Transverse colon (tissue), 4 donors: ENCODE results near the gene C1QTNF5. TPM values are rescaled to one million over a fixed set of nuclear protein-coding genes. Genes with fewer than 3 reads are reported as not detected.
"Not testable (repeated sequence)": the region's sequence is repeated elsewhere in the genome, so short reads cannot be mapped to it uniquely, and the experiment has no call there.

ENCODE experiments used
- DNase-seq: peaks from one replicate; pipeline ENCODE4 v3.0.0-alpha.2; 2019
- H3K27ac ChIP-seq, 4 donors: fragments of 200-600 bp; sonication (generic); 2 replicates each; pipeline ENCODE4 v1.5.1; 2016 to 2018; ENCODE audit warnings: inconsistent platforms in 4 of 4
- H3K27me3 ChIP-seq: fragments of 200-600 bp; sonication (generic); 2 replicates; pipeline ENCODE4 v1.5.1; 2017; ENCODE audit warnings: inconsistent platforms
- H3K36me3 ChIP-seq, 4 donors: fragments of 200-600 bp; sonication (generic); 2 replicates each; pipeline ENCODE4 v1.5.1; 2017 to 2019; ENCODE audit warnings: inconsistent platforms in 4 of 4
- H3K4me1 ChIP-seq, 4 donors: fragments of 200-600 bp; sonication (generic); 2 replicates each; pipeline ENCODE4 v1.5.1; 2017 to 2020; ENCODE audit warnings: inconsistent platforms in 4 of 4
- H3K4me3 ChIP-seq, 4 donors: fragments of 200-600 bp; sonication (generic); 1 replicate in 1 of 4; 2 replicates in 3 of 4; pipeline versions ENCODE4 v1.5.1 to v1.6.1; 2017 to 2019; ENCODE audit warnings: inconsistent platforms in 4 of 4
- H3K9me3 ChIP-seq, 2 donors: fragments of 200-600 bp; sonication (generic); 2 replicates each; pipeline ENCODE4 v1.5.1; 2017 to 2019; ENCODE audit warnings: inconsistent platforms in 2 of 2
- EP300 ChIP-seq: sonication (generic); formaldehyde crosslinking; IDR thresholded peaks from one replicate; pipeline ENCODE4 v1.6.1; 2017; ENCODE audit warnings: antibody characterized with exemption, low read depth
- POLR2A ChIP-seq: fragments of 450-650 bp; IDR thresholded peaks from one replicate; pipeline ENCODE4 v1.6.1; 2016; ENCODE audit warnings: antibody characterized with exemption, mild to moderate bottlenecking, moderate library complexity
- POLR2AphosphoS5 ChIP-seq, 3 donors: sonication (generic); formaldehyde crosslinking; IDR thresholded peaks; one replicate each; pipeline ENCODE4 v1.6.1; 2016; ENCODE audit warnings: antibody characterized with exemption in 3 of 3
- WGBS, 2 donors: methylation state at CpG; one replicate each; pipeline ENCODE4 v1.1.5; 2018; ENCODE audit warnings: low coverage in 1 of 2; 5-methylcytosine and 5-hydroxymethylcytosine counted together
- in situ Hi-C, 4 donors: fragments of 200-750 bp; cut with MboI; loops; one replicate each; pipeline versions ENCODE4 v1.15.0 to v1.15.1; 2017; ENCODE audit warnings: low sequenced_read_pairs in 3 of 4, low pct_ligation_motif_present in 1 of 4, low pct_unique_long_range_greater_than_20kb in 1 of 4
- intact Hi-C: fragments of 100-400 bp; cut with DNase I; formaldehyde crosslinking; loops from one replicate; pipeline ENCODE4 v1.15.1; 2023; ENCODE audit warnings: low total_unique reads
- total RNA-seq, 4 donors: library from RNA; depleted of rRNA; stranded (reverse); fragments of >200 nt; gene quantifications; one replicate each; pipeline ENCODE4 v1.1.0, GENCODE V29; 2016
- TF ChIP-seq, protein P1 (sequence below), 5 experiments: fragments of 200-600 bp in 3 of 5; fragments of 450-650 bp in 2 of 5; sonication (generic) in 3 of 5; IDR thresholded peaks; 1 replicate in 2 of 5; 2 replicates in 3 of 5; pipeline ENCODE4 v1.5.1; 2016 to 2017; ENCODE audit warnings: antibody characterized with exemption in 5 of 5, inconsistent platforms in 3 of 5, mild to moderate bottlenecking in 2 of 5, moderate library complexity in 1 of 5

Gene C1QTNF5, protein sequence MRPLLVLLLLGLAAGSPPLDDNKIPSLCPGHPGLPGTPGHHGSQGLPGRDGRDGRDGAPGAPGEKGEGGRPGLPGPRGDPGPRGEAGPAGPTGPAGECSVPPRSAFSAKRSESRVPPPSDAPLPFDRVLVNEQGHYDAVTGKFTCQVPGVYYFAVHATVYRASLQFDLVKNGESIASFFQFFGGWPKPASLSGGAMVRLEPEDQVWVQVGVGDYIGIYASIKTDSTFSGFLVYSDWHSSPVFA
- total RNA-seq: 10 to 100 TPM in 2 of 4 donors, 1 to 10 TPM in 2; 7.6 to 20.5 (median 11.4) TPM

DNA sequence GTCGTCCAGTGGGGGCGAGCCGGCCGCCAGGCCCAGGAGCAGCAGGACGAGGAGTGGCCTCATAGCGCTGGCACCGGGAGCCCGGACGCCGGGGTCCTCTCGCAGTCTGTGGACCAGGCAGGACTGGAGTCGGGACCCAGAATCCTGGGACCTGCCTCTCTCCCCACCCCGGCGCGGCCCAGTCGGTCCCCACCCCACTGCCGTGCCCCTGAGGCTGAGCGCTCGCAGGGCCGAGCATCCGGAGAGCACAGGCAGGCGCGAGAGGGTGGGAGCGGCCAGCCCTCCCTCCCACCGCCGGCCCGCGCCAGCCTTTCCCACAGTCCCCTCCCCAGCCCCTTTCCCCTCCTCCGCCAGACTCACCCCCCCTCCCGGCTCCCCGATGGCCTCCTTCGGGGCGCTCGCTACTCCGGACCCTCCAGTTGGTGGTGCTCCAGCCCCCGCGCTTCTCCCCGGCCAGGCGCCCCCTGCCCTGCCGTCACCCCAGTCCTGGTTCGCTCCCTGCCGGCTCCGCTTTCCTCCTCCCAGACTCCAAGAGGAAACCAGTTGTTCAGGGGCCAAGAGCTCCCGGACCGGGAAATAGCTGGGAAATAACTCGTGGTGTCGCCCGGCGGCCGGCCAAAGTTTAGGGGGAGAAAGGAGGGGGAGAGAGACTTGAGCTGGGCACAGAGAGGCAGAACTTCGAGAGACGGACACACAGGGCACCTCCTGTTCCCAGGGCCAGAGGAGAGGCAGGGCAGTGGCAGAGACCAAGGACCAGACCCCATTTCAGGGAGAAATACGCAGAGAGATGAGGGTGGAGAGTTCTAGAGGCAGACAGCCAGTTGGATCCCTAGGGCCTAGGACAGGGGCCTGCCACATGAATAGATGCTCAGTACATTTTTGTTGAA lies at the start of gene C1QTNF5:
Gene C1QTNF5 (minus strand): TSS at position 549 of the 887 bp plus-strand sequence. CDS start 486 bp downstream, at position 63.
- TF ChIP-seq POLR2AphosphoS5 (IDR thresholded peaks at IDR 0.05) (peak in 1 of 3 donors; percentile 24), EP300 (no peak)
- TF ChIP-seq, protein P1, sequence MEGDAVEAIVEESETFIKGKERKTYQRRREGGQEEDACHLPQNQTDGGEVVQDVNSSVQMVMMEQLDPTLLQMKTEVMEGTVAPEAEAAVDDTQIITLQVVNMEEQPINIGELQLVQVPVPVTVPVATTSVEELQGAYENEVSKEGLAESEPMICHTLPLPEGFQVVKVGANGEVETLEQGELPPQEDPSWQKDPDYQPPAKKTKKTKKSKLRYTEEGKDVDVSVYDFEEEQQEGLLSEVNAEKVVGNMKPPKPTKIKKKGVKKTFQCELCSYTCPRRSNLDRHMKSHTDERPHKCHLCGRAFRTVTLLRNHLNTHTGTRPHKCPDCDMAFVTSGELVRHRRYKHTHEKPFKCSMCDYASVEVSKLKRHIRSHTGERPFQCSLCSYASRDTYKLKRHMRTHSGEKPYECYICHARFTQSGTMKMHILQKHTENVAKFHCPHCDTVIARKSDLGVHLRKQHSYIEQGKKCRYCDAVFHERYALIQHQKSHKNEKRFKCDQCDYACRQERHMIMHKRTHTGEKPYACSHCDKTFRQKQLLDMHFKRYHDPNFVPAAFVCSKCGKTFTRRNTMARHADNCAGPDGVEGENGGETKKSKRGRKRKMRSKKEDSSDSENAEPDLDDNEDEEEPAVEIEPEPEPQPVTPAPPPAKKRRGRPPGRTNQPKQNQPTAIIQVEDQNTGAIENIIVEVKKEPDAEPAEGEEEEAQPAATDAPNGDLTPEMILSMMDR (IDR thresholded peaks at IDR 0.05): no peak

DNA sequence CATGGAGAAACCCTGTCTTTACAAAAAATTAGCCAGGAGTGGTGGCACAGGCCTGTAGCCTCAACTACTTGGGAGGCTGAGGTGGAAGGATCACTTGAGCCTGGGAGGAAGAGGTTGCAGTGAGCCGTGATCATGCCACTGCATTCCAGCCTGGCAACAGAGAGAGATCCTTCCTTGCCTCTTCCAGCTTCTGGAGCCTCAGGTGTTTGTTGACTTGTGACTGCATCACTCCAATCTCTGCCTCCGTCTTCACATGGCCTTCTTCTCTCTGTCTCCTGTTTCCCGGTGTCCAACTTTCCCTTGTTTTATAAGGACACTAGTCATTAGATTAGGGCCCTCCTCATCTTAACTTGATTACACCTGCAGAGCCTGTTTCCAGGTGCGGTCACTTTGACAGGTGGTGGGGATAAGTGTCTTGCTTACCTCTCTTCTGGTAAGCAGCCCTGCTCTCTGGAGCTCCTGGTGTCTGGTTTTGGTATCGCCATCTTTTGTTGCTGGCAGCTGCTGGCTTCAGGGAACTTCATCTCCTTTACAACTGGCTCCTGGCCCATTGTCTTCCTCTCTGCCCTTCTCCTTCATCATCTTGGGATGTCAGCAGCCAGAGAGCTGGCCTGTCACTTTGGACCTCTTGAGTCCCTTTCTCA lies 49.0 kb upstream of the C1QTNF5 start:
- no peaks in the 10 kb centered on the region for H3K27me3 ChIP-seq
- in situ Hi-C loops (no loop called here), intact Hi-C loops (no loop called here)
- 72 to 80% methylated on average over 3 to 5 of the region's 5 CpGs for WGBS, 2 donors
- H3K9me3 ChIP-seq: no peaks in the 10 kb centered on the region
- no peak overlapping the region for H3K27ac ChIP-seq
- TF ChIP-seq, protein P1 (IDR thresholded peaks at IDR 0.05): peak; percentile 16 to 35 (median 19)
- no peak for TF ChIP-seq POLR2A
- no peaks in the 10 kb centered on the region for H3K4me1 ChIP-seq
- no peak overlapping the region for H3K4me3 ChIP-seq
- no peak for DNase-seq
- no peaks in the 10 kb centered on the region for H3K36me3 ChIP-seq

More for the DNA sequence above, at the start of gene C1QTNF5:
- Histone ChIP-seq H3K4me3 (peak within 1 kb of the TSS; percentile 27 to 49 (median 42)), H3K9me3 (no peaks in the 10 kb centered on the region), H3K27me3 (peaks cover 41% of the 10 kb centered on the region), H3K36me3 (no peaks in the 10 kb centered on the region), H3K4me1 (peaks cover 17 to 53% (median 40%) of the 10 kb centered on the region in 4 donors), H3K27ac (peak within 1 kb of the TSS; percentile 80 to 84 (median 82))
- WGBS, 2 donors: 10% methylated on average over 45 of the region's 53 CpGs; no CpG with 5 or more reads in 1 of the 2 donors
- in situ Hi-C loops: no loop called here
- intact Hi-C loops: no loop called here
- peak; percentile 70 for DNase-seq

DNA sequence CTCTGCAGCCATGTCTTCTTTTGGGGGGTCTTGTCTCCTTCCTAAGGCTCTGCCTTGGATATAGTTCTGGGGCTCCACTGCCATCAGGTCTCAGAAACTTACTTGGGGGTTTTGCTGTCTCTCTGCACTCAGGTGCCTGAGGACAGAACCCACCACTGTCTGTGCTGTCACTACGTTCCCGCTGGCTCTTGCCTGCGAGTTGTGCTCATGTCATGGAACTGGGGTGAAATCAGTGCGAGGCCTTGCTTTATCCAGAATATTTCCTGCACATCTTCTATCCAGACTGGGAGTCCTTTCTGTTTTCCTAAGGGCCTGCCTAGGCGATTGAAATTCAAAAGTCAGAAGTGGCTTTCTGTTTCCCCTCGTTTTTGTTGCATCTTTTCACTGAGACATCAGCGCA lies 47.4 kb upstream of the C1QTNF5 start:
- TF ChIP-seq EP300 (no peak), POLR2A (no peak), POLR2AphosphoS5 (IDR thresholded peaks at IDR 0.05) (no peak)
- TF ChIP-seq, protein P1 (IDR thresholded peaks at IDR 0.05): no peak
- in situ Hi-C loops: no loop called here
- DNase-seq: no peak
- WGBS, 2 donors: 72 to 85% methylated on average over 2 to 7 of the region's 7 CpGs
- H3K27me3 ChIP-seq: no peaks in the 10 kb centered on the region
- H3K4me1 ChIP-seq: no peaks in the 10 kb centered on the region
- no peak overlapping the region for H3K4me3 ChIP-seq
- no peaks in the 10 kb centered on the region for H3K36me3 ChIP-seq
- H3K9me3 ChIP-seq: no peaks in the 10 kb centered on the region
- intact Hi-C loops: no loop called here
- H3K27ac ChIP-seq: no peak overlapping the region

DNA sequence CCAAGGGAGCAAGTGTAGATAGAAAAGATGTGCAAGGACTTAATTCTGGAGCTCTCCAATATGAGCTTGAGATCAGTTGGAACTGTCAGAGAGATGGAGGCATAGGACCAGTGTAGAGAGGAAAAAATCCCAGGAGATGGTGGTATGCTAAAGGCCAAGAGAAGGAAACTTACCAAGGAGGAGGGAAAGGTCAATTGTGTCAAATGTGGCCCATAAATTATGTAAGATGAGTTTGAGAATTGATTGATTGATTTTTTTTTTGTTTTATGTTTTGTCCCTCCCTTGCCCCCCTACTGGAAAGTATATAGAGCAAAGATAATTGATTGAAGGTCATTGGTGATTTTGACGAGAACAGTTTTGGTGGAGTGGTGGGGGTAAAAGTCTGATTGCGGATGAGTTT lies 43.6 kb upstream of the C1QTNF5 start:
- Histone ChIP-seq H3K27ac (no peak overlapping the region), H3K4me1 (peaks cover 5 to 15% (median 9%) of the 10 kb centered on the region in 4 donors), H3K36me3 (no peaks in the 10 kb centered on the region), H3K9me3 (no peaks in the 10 kb centered on the region), H3K4me3 (no peak overlapping the region), H3K27me3 (no peaks in the 10 kb centered on the region)
- WGBS, 2 donors: 82 to 84% methylated on average over 2 of the region's 2 CpGs
- intact Hi-C loops: no loop called here
- in situ Hi-C loops: no loop called here
- DNase-seq: no peak
- TF ChIP-seq, protein P1 (IDR thresholded peaks at IDR 0.05): no peak
- no peak for TF ChIP-seq POLR2A
- TF ChIP-seq POLR2AphosphoS5 (IDR thresholded peaks at IDR 0.05): no peak
- no peak for TF ChIP-seq EP300

DNA sequence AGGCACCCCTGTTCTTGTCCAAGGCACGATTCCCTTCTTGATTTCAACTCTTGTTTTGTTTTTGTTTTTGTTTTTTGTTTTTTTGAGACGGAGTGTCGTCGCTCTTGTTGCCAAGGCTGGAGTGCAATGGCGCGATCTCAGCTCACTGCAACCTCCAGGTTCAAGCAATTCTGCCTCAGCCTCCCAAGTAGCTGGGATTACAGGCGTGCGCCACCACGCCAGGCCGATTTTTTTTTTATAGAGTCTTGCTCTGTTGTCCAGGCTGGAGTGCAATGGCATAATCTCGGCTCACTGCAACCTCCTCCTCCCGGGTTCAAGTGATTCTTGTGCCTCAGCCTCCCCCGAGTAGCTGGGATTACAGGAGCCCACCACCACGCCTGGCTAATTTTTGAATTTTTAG lies 41.8 kb upstream of the C1QTNF5 start:
- Histone ChIP-seq H3K27ac (peak overlapping the region in 1 of 4 donors; percentile 61), H3K4me1 (peaks cover 5 to 15% (median 9%) of the 10 kb centered on the region in 4 donors)
- DNase-seq, H3K9me3 ChIP-seq, H3K36me3 ChIP-seq, in situ Hi-C loops, H3K27me3 ChIP-seq, intact Hi-C loops, H3K4me3 ChIP-seq: not testable (repeated sequence)
- 67 to 93% methylated on average over 1 to 14 of the region's 14 CpGs for whole genome bisulfite sequencing, 2 donors
